ENCODE results near the gene TTC33. TPM values are rescaled to one million over a fixed set of nuclear protein-coding genes. Genes with fewer than 3 reads are reported as not detected.

The TTC33 gene
- total and polyA plus RNA-seq, 10 donors, result 4.3 to 17.9 (median 13.7) TPM

GRCh38 chr5:40484495-40484894, 271.3 kb downstream of the TTC33 start:
- no peak for DNase-seq
- intact Hi-C loops (cut with DNase I; ENCODE audit: low total_unique reads), result no loop called here
- Histone ChIP-seq H3K36me3 (no peaks in the 10 kb centered on the region), H3K4me1 (peaks cover 0 to 49% (median 29%) of the 10 kb centered on the region in 6 donors), H3K27me3 (replicated peaks in 1 of 7) (no peaks in the 10 kb centered on the region), H3K4me3 (peak overlapping the region in 1 of 8 donors; percentile 26), H3K9me3 (no peaks in the 10 kb centered on the region), H3K27ac (peak overlapping the region in 6 of 8 donors; percentile 28 to 77 (median 70))
- no peak for TF ChIP-seq CTCF (IDR thresholded peaks at IDR 0.05 in 8 of 11, conservative IDR thresholded peaks at IDR 0.05 in 3 of 11)
- no peak for TF ChIP-seq POLR2AphosphoS5 (IDR thresholded peaks at IDR 0.05)
- TF ChIP-seq POLR2A (IDR thresholded peaks at IDR 0.05), result no peak
- WGBS, 5 donors, result 24 to 57% (median 24%) methylated on average over 2 of the region's 2 CpGs

- DNase-seq, result no peak
- no peak overlapping the region for H3K4me3 ChIP-seq
- no peak overlapping the region for H3K27ac ChIP-seq
- no peaks in the 10 kb centered on the region for H3K36me3 ChIP-seq
- no peaks in the 10 kb centered on the region for H3K9me3 ChIP-seq
- H3K27me3 ChIP-seq (replicated peaks in 1 of 7), result no peaks in the 10 kb centered on the region
- intact Hi-C loops (cut with DNase I; ENCODE audit: low total_unique reads), result no loop called here
- H3K4me1 ChIP-seq, result peaks cover 0 to 49% (median 29%) of the 10 kb centered on the region in 6 donors
- no peak for TF ChIP-seq POLR2A (IDR thresholded peaks at IDR 0.05)
- TF ChIP-seq CTCF (IDR thresholded peaks at IDR 0.05 in 8 of 11, conservative IDR thresholded peaks at IDR 0.05 in 3 of 11), result no peak
- TF ChIP-seq POLR2AphosphoS5 (IDR thresholded peaks at IDR 0.05), result no peak
These were observed 272.4 kb downstream of the TTC33 start for GRCh38 chr5:40483316-40483715.

- Histone ChIP-seq H3K36me3 (no peaks in the 10 kb centered on the region), H3K4me1 (peaks cover 0 to 29% (median 18%) of the 10 kb centered on the region in 6 donors), H3K27ac (no peak overlapping the region), H3K4me3 (no peak overlapping the region), H3K9me3 (no peaks in the 10 kb centered on the region), H3K27me3 (replicated peaks in 1 of 7) (no peaks in the 10 kb centered on the region)
- DNase-seq, result no peak
- intact Hi-C loops (cut with DNase I; ENCODE audit: low total_unique reads), result no loop called here
- TF ChIP-seq POLR2AphosphoS5 (IDR thresholded peaks at IDR 0.05) (no peak), POLR2A (IDR thresholded peaks at IDR 0.05) (no peak), CTCF (IDR thresholded peaks at IDR 0.05 in 8 of 11, conservative IDR thresholded peaks at IDR 0.05 in 3 of 11) (no peak)
- 94 to 98% (median 97%) methylated on average over 2 of the region's 2 CpGs for WGBS, 5 donors
These were observed 274.5 kb downstream of the TTC33 start for GRCh38 chr5:40481241-40481640.

GRCh38 chr5:40480392-40480791, 275.4 kb downstream of the TTC33 start:
- DNase-seq, result no peak
- WGBS, 5 donors, result 57 to 76% (median 66%) methylated on average over 2 of the region's 2 CpGs
- Histone ChIP-seq H3K27me3 (replicated peaks in 1 of 7) (no peaks in the 10 kb centered on the region), H3K4me1 (peaks cover 0 to 20% (median 10%) of the 10 kb centered on the region in 6 donors), H3K9me3 (no peaks in the 10 kb centered on the region), H3K4me3 (no peak overlapping the region), H3K27ac (no peak overlapping the region), H3K36me3 (no peaks in the 10 kb centered on the region)
- intact Hi-C loops (cut with DNase I; ENCODE audit: low total_unique reads), result no loop called here
- TF ChIP-seq POLR2A (IDR thresholded peaks at IDR 0.05), result no peak
- no peak for TF ChIP-seq POLR2AphosphoS5 (IDR thresholded peaks at IDR 0.05)
- no peak for TF ChIP-seq CTCF (IDR thresholded peaks at IDR 0.05 in 8 of 11, conservative IDR thresholded peaks at IDR 0.05 in 3 of 11)

Data from spleen (tissue), 11 donors.